ENCODE measurements around the gene GLP2R.

The GLP2R gene

GRCh38 chr17:9862220-9862619 lies 36.5 kb downstream of the GLP2R start:
- no peak for TF ChIP-seq CTCF (IDR thresholded peaks at IDR 0.05; ENCODE audit: low read depth, low read length)
- DNase-seq (ENCODE audit: low read depth in 2 of 2): peak in 1 of 2 donors; percentile 17

GRCh38 chr17:9862949-9863348 lies 37.2 kb downstream of the GLP2R start:
- H3K4me3 ChIP-seq (replicated peaks in 1 of 2; ENCODE audit: low read depth in 2 of 2, low read length in 2 of 2): no peak overlapping the region
- TF ChIP-seq CTCF (IDR thresholded peaks at IDR 0.05; ENCODE audit: low read depth, low read length): no peak
- no peak for DNase-seq (ENCODE audit: low read depth in 2 of 2)

More at GRCh38 chr17:9862220-9862619, 36.5 kb downstream of the GLP2R start:
- H3K4me3 ChIP-seq (replicated peaks in 1 of 2; ENCODE audit: low read depth in 2 of 2, low read length in 2 of 2): no peak overlapping the region

- TF ChIP-seq CTCF (IDR thresholded peaks at IDR 0.05; ENCODE audit: low read depth, low read length): no peak
- DNase-seq (ENCODE audit: low read depth in 2 of 2): peak in 1 of 2 donors; percentile 41
- no peak overlapping the region for H3K4me3 ChIP-seq (replicated peaks in 1 of 2; ENCODE audit: low read depth in 2 of 2, low read length in 2 of 2)
Measured at GRCh38 chr17:9865586-9865985, 39.9 kb downstream of the GLP2R start.

GRCh38 chr17:9868552-9868951 lies 42.8 kb downstream of the GLP2R start:
- H3K4me3 ChIP-seq (replicated peaks in 1 of 2; ENCODE audit: low read depth in 2 of 2, low read length in 2 of 2): no peak overlapping the region
- TF ChIP-seq CTCF (IDR thresholded peaks at IDR 0.05; ENCODE audit: low read depth, low read length): no peak
- DNase-seq (ENCODE audit: low read depth in 2 of 2): no peak

- no peak for TF ChIP-seq CTCF (IDR thresholded peaks at IDR 0.05; ENCODE audit: low read depth, low read length)
- H3K4me3 ChIP-seq (replicated peaks in 1 of 2; ENCODE audit: low read depth in 2 of 2, low read length in 2 of 2): no peak overlapping the region
Measured at GRCh38 chr17:9872852-9873251, 47.1 kb downstream of the GLP2R start.

GRCh38 chr17:9874722-9875121 lies 49.0 kb downstream of the GLP2R start:
- DNase-seq (ENCODE audit: low read depth in 2 of 2): no peak
- TF ChIP-seq CTCF (IDR thresholded peaks at IDR 0.05; ENCODE audit: low read depth, low read length): no peak
- no peak overlapping the region for H3K4me3 ChIP-seq (replicated peaks in 1 of 2; ENCODE audit: low read depth in 2 of 2, low read length in 2 of 2)

More at GRCh38 chr17:9872852-9873251, 47.1 kb downstream of the GLP2R start:
- no peak for DNase-seq (ENCODE audit: low read depth in 2 of 2)

GRCh38 chr17:9875441-9875840 lies 49.7 kb downstream of the GLP2R start:
- peak in 1 of 2 donors; percentile 78 for DNase-seq (ENCODE audit: low read depth in 2 of 2)
- no peak overlapping the region for H3K4me3 ChIP-seq (replicated peaks in 1 of 2; ENCODE audit: low read depth in 2 of 2, low read length in 2 of 2)
- no peak for TF ChIP-seq CTCF (IDR thresholded peaks at IDR 0.05; ENCODE audit: low read depth, low read length)
